K562 (cell line): ENCODE measurements around the gene BET1L. TPM values are rescaled to one million over a fixed set of nuclear protein-coding genes. Genes with fewer than 3 reads are reported as not detected.

ENCODE experiments used
- CBFA2T3 ChIP-seq: fragments of 450-650 bp; IDR thresholded peaks from 2 replicates; pipeline ENCODE4 v1.6.1; 2017
- CREB1 ChIP-seq, 2 experiments: sonication (generic) in 1 of 2; formaldehyde crosslinking in 1 of 2; IDR thresholded peaks; 2 replicates each; pipeline versions ENCODE4 v1.6.1 to v1.8.0; 2012 to 2022; ENCODE audit warnings: inconsistent platforms in 1 of 2, mild to moderate bottlenecking in 1 of 2, missing genetic modification reagents in 1 of 2, moderate library complexity in 1 of 2
- DDX20 ChIP-seq: fragments of 450-650 bp; IDR thresholded peaks from 2 replicates; pipeline ENCODE4 v1.6.1; 2016; ENCODE audit warnings: missing genetic modification characterization, low read depth, mild to moderate bottlenecking, missing compliant biosample characterization, moderate library complexity
- DPF2 ChIP-seq: fragments of 450-650 bp; IDR thresholded peaks from 2 replicates; pipeline ENCODE4 v1.6.1; 2016
- ETV6 ChIP-seq, 3 experiments: fragments of 150-350 bp in 1 of 3; sonication (generic) in 1 of 3; formaldehyde crosslinking in 1 of 3; IDR thresholded peaks; 2 replicates each; pipeline versions ENCODE4 v1.6.1 to v1.8.0; 2014 to 2022; ENCODE audit warnings: borderline replicate concordance in 2 of 3, low read depth in 2 of 3, antibody characterized with exemption in 1 of 3, low read length in 1 of 3, mild to moderate bottlenecking in 1 of 3, missing genetic modification reagents in 1 of 3
- EZH2 ChIP-seq: IDR thresholded peaks from 2 replicates; pipeline ENCODE4 v1.6.1; 2012; ENCODE audit warnings: low read depth, mild to moderate bottlenecking, inconsistent platforms, low read length, borderline replicate concordance
- HCFC1 ChIP-seq: IDR thresholded peaks from 2 replicates; pipeline ENCODE4 v1.6.1; 2012; ENCODE audit warnings: low read depth, low read length, improper control_type of control experiment
- HLTF ChIP-seq: fragments of 450-650 bp; IDR thresholded peaks from 2 replicates; pipeline ENCODE4 v1.6.1; 2016
- ILF3 ChIP-seq: fragments of 450-650 bp; IDR thresholded peaks from 2 replicates; pipeline ENCODE4 v1.6.1; 2018; ENCODE audit warnings: antibody characterized with exemption, mild to moderate bottlenecking, moderate library complexity, borderline replicate concordance
- MTA1 ChIP-seq: fragments of 450-650 bp; IDR thresholded peaks from 2 replicates; pipeline ENCODE4 v1.6.1; 2017; ENCODE audit warnings: borderline replicate concordance
- RFX1 ChIP-seq: fragments of 450-650 bp; IDR thresholded peaks from 2 replicates; pipeline ENCODE4 v1.6.1; 2016; ENCODE audit warnings: mild to moderate bottlenecking, moderate library complexity
- SRSF7 ChIP-seq: fragments of 200-400 bp; formaldehyde crosslinking; optimal IDR thresholded peaks from 2 replicates; pipeline ENCODE3; 2017; ENCODE audit warnings: mild to moderate bottlenecking, low read depth, low read length
- TOE1 ChIP-seq, 2 experiments: fragments of 450-650 bp in 1 of 2; sonication (generic) in 1 of 2; formaldehyde crosslinking in 1 of 2; IDR thresholded peaks; 2 replicates each; pipeline versions ENCODE4 v1.7.1 to v1.8.0; 2016 to 2022; ENCODE audit warnings: borderline replicate concordance in 2 of 2, mild to moderate bottlenecking in 2 of 2, antibody characterized with exemption in 1 of 2, inconsistent platforms in 1 of 2, low read depth in 1 of 2, missing genetic modification reagents in 1 of 2, moderate library complexity in 1 of 2
- ZFP30 ChIP-seq: fragments of 250-450 bp; sonication (Bioruptor Pico); IDR thresholded peaks from 2 replicates; pipeline ENCODE4 v1.8.0; 2022; ENCODE audit warnings: moderate library complexity, mild to moderate bottlenecking, inconsistent platforms, borderline replicate concordance
- ZNF12 ChIP-seq: sonication (generic); formaldehyde crosslinking; IDR thresholded peaks from 2 replicates; pipeline ENCODE4 v1.4.0; 2020; ENCODE audit warnings: mild to moderate bottlenecking, missing genetic modification reagents
- polyA plus RNA-seq, 8 experiments: library from polyadenylated mRNA; depleted of rRNA in 4 of 8; stranded (reverse) in 5 of 8; unstranded in 3 of 8; fragments of >200 nt; fragmentation: Nextera tagmentation in 2 of 8; fragmentation: Illumina TruSeq in 1 of 8; extraction: Ambion mirVana in 2 of 8; extraction: Trizol in 1 of 8; gene quantifications; 2 replicates each; pipeline versions ENCODE4 v1.2.1 to v1.2.3, GENCODE V29; 2011 to 2014; ENCODE audit warnings: inconsistent platforms in 1 of 8, missing spikeins in 1 of 8
- total RNA-seq, 7 experiments: library from RNA; depleted of rRNA in 6 of 7; stranded (reverse); fragments of >200 nt in 6 of 7; fragmentation: Illumina TruSeq in 2 of 7; extraction: Trizol in 2 of 7; gene quantifications; 2 replicates each; pipeline versions ENCODE4 v1.2.1 to v1.2.3, GENCODE V29; 2011 to 2021; ENCODE audit warnings: low replicate concordance in 1 of 7
- TF ChIP-seq, protein P1 (sequence below): sonication (generic); formaldehyde crosslinking; IDR thresholded peaks from 2 replicates; pipeline ENCODE4 v1.8.1; 2023; ENCODE audit warnings: mild to moderate bottlenecking, missing genetic modification reagents, moderate library complexity
- TF ChIP-seq, protein P2 (sequence below), 3 experiments: fragments of 200-800 bp in 1 of 3; sonication (Bioruptor generic) in 1 of 3; sonication (generic) in 1 of 3; formaldehyde crosslinking in 1 of 3; IDR thresholded peaks; 2 replicates each; pipeline versions ENCODE4 v1.6.1 to v1.8.0; 2016 to 2022; ENCODE audit warnings: mild to moderate bottlenecking in 2 of 3, missing compliant biosample characterization in 2 of 3, missing genetic modification characterization in 2 of 3, missing genetic modification reagents in 1 of 3
- TF ChIP-seq, protein P3 (sequence below): fragments of 250-450 bp; sonication (Bioruptor Pico); IDR thresholded peaks from 2 replicates; pipeline ENCODE4 v1.8.0; 2022; ENCODE audit warnings: inconsistent platforms, mild to moderate bottlenecking, moderate library complexity, borderline replicate concordance
- TF ChIP-seq, protein P4 (sequence below): fragments of 250-450 bp; sonication (Bioruptor Pico); IDR thresholded peaks from 2 replicates; pipeline ENCODE4 v1.4.0; 2020; ENCODE audit warnings: mild to moderate bottlenecking, moderate library complexity

The BET1L gene
- total and polyA plus RNA-seq, 9 of the 15 experiments (the other 6 are each of a cell fraction or from before 2014, with no cell fraction given), result 9.9 to 69.1 (median 19.9) TPM

DNA sequence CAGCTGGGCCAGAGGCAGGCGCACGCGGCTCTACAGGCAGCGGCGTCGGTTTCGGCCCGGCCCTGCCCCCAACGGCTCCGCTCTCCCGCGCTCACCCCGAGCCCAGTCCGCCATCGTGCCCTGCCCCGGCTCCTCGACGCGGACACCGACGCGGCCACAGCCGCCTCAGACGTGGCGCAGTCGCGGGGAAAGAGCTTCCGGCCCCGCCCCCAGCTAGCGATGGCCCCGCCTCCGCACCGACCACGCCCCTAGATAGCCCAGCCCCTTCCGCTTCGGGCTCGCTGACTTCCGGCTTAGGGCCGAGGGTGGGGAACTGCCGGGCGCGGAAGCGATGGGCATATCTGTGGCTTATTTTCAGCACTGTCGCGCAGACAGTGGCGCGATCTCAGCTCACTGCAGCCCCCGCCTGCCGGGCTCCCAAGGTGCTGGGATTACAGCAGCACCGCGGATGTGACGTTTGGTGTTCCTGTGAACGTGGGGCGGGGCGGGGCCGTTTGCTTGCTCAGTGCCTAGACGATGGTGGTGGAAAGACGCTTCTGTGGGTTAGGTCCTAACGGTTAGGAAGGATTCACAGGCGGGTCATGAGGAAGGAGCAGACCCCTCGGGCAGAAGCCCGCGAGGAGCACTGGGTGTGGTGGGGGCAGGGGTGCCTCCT lies at the start of gene BET1L, which contains the start of gene RIC8A (continued):
- TF ChIP-seq TOE1 (IDR thresholded peaks at IDR 0.05; ENCODE audit: borderline replicate concordance) (no peak; the same call in 1 of the 2 replicates), TOE1 (CRISPR knock-in tag; IDR thresholded peaks at IDR 0.05; ENCODE audit: borderline replicate concordance, low read depth) (0 out of 2 replicates have a peak, but pooled peaks have one; percentile 49), CBFA2T3 (no peak), ILF3 (no peak), EZH2 (no peak), DPF2 (no peak), SRSF7 (no peak), HLTF (no peak), CREB1 (IDR thresholded peaks at IDR 0.05) (peak; percentile 88), CREB1 (CRISPR knock-in tag; IDR thresholded peaks at IDR 0.05) (peak; percentile 92), ETV6 (IDR thresholded peaks at IDR 0.05; ENCODE audit: borderline replicate concordance in 1 of 2, low read depth in 2 of 2, low read length in 1 of 2) (no peak), ETV6 (CRISPR knock-in tag; IDR thresholded peaks at IDR 0.05; ENCODE audit: borderline replicate concordance) (no peak), ZNF12 (no peak; the same call in 1 of the 2 replicates), RFX1 (no peak), HCFC1 (peak; percentile 72), MTA1 (no peak), ZFP30 (CRISPR knock-in tag) (no peak), DDX20 (no peak)
- TF ChIP-seq, protein P1, sequence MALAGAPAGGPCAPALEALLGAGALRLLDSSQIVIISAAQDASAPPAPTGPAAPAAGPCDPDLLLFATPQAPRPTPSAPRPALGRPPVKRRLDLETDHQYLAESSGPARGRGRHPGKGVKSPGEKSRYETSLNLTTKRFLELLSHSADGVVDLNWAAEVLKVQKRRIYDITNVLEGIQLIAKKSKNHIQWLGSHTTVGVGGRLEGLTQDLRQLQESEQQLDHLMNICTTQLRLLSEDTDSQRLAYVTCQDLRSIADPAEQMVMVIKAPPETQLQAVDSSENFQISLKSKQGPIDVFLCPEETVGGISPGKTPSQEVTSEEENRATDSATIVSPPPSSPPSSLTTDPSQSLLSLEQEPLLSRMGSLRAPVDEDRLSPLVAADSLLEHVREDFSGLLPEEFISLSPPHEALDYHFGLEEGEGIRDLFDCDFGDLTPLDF, result no peak; the same call in none of the 2 replicates
- TF ChIP-seq, protein P2, sequence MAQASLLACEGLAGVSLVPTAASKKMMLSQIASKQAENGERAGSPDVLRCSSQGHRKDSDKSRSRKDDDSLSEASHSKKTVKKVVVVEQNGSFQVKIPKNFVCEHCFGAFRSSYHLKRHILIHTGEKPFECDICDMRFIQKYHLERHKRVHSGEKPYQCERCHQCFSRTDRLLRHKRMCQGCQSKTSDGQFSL (CRISPR knock-in tag; IDR thresholded peaks at IDR 0.05), result no peak
- TF ChIP-seq, protein P2 (tag; IDR thresholded peaks at IDR 0.05), result no peak
- TF ChIP-seq, protein P3, sequence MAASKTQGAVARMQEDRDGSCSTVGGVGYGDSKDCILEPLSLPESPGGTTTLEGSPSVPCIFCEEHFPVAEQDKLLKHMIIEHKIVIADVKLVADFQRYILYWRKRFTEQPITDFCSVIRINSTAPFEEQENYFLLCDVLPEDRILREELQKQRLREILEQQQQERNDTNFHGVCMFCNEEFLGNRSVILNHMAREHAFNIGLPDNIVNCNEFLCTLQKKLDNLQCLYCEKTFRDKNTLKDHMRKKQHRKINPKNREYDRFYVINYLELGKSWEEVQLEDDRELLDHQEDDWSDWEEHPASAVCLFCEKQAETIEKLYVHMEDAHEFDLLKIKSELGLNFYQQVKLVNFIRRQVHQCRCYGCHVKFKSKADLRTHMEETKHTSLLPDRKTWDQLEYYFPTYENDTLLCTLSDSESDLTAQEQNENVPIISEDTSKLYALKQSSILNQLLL (CRISPR knock-in tag), result no peak
- TF ChIP-seq, protein P4, sequence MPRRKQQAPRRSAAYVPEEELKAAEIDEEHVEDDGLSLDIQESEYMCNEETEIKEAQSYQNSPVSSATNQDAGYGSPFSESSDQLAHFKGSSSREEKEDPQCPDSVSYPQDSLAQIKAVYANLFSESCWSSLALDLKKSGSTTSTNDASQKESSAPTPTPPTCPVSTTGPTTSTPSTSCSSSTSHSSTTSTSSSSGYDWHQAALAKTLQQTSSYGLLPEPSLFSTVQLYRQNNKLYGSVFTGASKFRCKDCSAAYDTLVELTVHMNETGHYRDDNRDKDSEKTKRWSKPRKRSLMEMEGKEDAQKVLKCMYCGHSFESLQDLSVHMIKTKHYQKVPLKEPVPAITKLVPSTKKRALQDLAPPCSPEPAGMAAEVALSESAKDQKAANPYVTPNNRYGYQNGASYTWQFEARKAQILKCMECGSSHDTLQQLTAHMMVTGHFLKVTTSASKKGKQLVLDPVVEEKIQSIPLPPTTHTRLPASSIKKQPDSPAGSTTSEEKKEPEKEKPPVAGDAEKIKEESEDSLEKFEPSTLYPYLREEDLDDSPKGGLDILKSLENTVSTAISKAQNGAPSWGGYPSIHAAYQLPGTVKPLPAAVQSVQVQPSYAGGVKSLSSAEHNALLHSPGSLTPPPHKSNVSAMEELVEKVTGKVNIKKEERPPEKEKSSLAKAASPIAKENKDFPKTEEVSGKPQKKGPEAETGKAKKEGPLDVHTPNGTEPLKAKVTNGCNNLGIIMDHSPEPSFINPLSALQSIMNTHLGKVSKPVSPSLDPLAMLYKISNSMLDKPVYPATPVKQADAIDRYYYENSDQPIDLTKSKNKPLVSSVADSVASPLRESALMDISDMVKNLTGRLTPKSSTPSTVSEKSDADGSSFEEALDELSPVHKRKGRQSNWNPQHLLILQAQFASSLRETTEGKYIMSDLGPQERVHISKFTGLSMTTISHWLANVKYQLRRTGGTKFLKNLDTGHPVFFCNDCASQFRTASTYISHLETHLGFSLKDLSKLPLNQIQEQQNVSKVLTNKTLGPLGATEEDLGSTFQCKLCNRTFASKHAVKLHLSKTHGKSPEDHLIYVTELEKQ (CRISPR knock-in tag), result no peak
